ENCODE data around the gene TMCC1. TPM values are rescaled to one million over a fixed set of nuclear protein-coding genes. Genes with fewer than 3 reads are reported as not detected.

Gene TMCC1
- total and polyA plus RNA-seq, 2 donors (not counting 3 experiments of a cell fraction or from before 2014, with no cell fraction given) = 17.4 to 38.4 TPM

- FAIRE-seq (no peak), DNase-seq (ENCODE audit: low read depth, low spot score) (no peak)
- H3K4me1 ChIP-seq (ENCODE audit: control insufficient read depth, extremely low read depth, insufficient read depth, low read length) = peaks cover 7% of the 10 kb centered on the region
- no peaks in the 10 kb centered on the region for H3K27me3 ChIP-seq (ENCODE audit: control insufficient read depth in 2 of 2, insufficient read depth in 2 of 2, low read length in 2 of 2)
- TF ChIP-seq MAX (IDR thresholded peaks at IDR 0.05; ENCODE audit: insufficient read depth, insufficient read length) (no peak), EZH2 (IDR thresholded peaks at IDR 0.05; ENCODE audit: borderline replicate concordance, low read depth, low read length, severe bottlenecking) (no peak), POLR2AphosphoS5 (IDR thresholded peaks at IDR 0.05; ENCODE audit: insufficient read depth, low read depth, low read length) (no peak), CTCF (IDR thresholded peaks at IDR 0.05; ENCODE audit: extremely low read depth in 1 of 2, insufficient read depth in 1 of 2, low read depth in 1 of 2, low read length in 2 of 2) (no peak), POLR2A (IDR thresholded peaks at IDR 0.05; ENCODE audit: low read depth, low read length) (no peak), FOS (IDR thresholded peaks at IDR 0.05; ENCODE audit: borderline replicate concordance, insufficient read depth, low read length) (no peak), MYC (IDR thresholded peaks at IDR 0.05; ENCODE audit: low read depth, low read length) (no peak), GATA2 (IDR thresholded peaks at IDR 0.05; ENCODE audit: insufficient read depth, insufficient read length, low read depth, low read length) (no peak), JUN (IDR thresholded peaks at IDR 0.05; ENCODE audit: borderline replicate concordance, insufficient read depth, insufficient read length, low read depth) (no peak)
- no peak overlapping the region for H3K4me3 ChIP-seq (replicated peaks in 1 of 3; ENCODE audit: insufficient read depth in 1 of 3, low read depth in 1 of 3, low read length in 3 of 3)
- no peak overlapping the region for H3K4me2 ChIP-seq (ENCODE audit: insufficient read depth, low read length)
- BruUV-seq (replicated peaks) = no TSS peak
- H3K9me1 ChIP-seq (replicated peaks; ENCODE audit: control insufficient read depth, extremely low read depth, insufficient read depth, low read length) = no peaks in the 10 kb centered on the region
- H3K9me3 ChIP-seq (replicated peaks; ENCODE audit: control insufficient read depth, insufficient read depth, low read length) = no peaks in the 10 kb centered on the region
- no peak overlapping the region for H2AFZ ChIP-seq (ENCODE audit: low read depth, low read length)
- ChIA-PET POLR2A (no interaction called here), CTCF (interaction anchor here (0.7 kb wide), 1 partner anchor 10 kb away, joined by 3 read pairs; no protein-coding TSS in a partner anchor)
- H3K27ac ChIP-seq (ENCODE audit: insufficient read depth, low read depth, low read length) = no peak overlapping the region
- no peaks in the 10 kb centered on the region for H3K36me3 ChIP-seq (ENCODE audit: control insufficient read depth in 2 of 2, extremely low read depth in 1 of 2, insufficient read depth in 2 of 2, low read length in 2 of 2)
- H3K9ac ChIP-seq (replicated peaks; ENCODE audit: extremely low read depth, insufficient read depth, low read length) = no peak overlapping the region
- dilution Hi-C loops (cut with MboI; ENCODE audit: extremely low pct_ligation_motif_present, low sequenced_read_pairs) (no loop called here), intact Hi-C loops (cut with micrococcal nuclease) (no loop called here)
- H3K79me2 ChIP-seq (ENCODE audit: control insufficient read depth, insufficient read depth, low read length) = peaks cover 26% of the 10 kb centered on the region
- no peaks in the 10 kb centered on the region for H4K20me1 ChIP-seq (replicated peaks; ENCODE audit: control insufficient read depth, extremely low read depth, insufficient read depth, low read length)
Measured at GRCh38 chr3:129859272-129859671, 34.2 kb downstream of the TMCC1 start.
